ENCODE data around the gene UNKL. TPM values are rescaled to one million over a fixed set of nuclear protein-coding genes. Genes with fewer than 3 reads are reported as not detected.

Gene UNKL
- total RNA-seq, 1 donor from 2014 or later = 31.5 TPM

GRCh38 chr16:1347286-1347855 is 67.1 kb downstream of the UNKL start:
- Mint-ChIP-seq H3K4me3 (ENCODE audit: low read depth) (no peak overlapping the region), H3K27me3 (no peaks in the 10 kb centered on the region), H3K4me1 (ENCODE audit: low read depth) (peaks cover 10% of the 10 kb centered on the region), H3K27ac (no peak overlapping the region), H3K36me3 (ENCODE audit: insufficient read depth) (no peaks in the 10 kb centered on the region), H3K9me3 (ENCODE audit: low read depth) (no peaks in the 10 kb centered on the region)
- no peak for DNase-seq (ENCODE audit: low spot score, unreplicated experiment)
- no peak for TF ChIP-seq CTCF (IDR thresholded peaks at IDR 0.05; ENCODE audit: unreplicated experiment)

- no peak for DNase-seq (ENCODE audit: low spot score, unreplicated experiment)
- Mint-ChIP-seq H3K27ac (no peak overlapping the region), H3K9me3 (ENCODE audit: low read depth) (no peaks in the 10 kb centered on the region), H3K36me3 (ENCODE audit: insufficient read depth) (no peaks in the 10 kb centered on the region), H3K27me3 (no peaks in the 10 kb centered on the region), H3K4me1 (ENCODE audit: low read depth) (peaks cover 7% of the 10 kb centered on the region), H3K4me3 (ENCODE audit: low read depth) (no peak overlapping the region)
- no peak for TF ChIP-seq CTCF (IDR thresholded peaks at IDR 0.05; ENCODE audit: unreplicated experiment)
Measured at GRCh38 chr16:1346422-1347285, 67.8 kb downstream of the UNKL start.

- Mint-ChIP-seq H3K4me3 (ENCODE audit: low read depth) (no peak overlapping the region), H3K27me3 (no peaks in the 10 kb centered on the region), H3K4me1 (ENCODE audit: low read depth) (peaks cover 6% of the 10 kb centered on the region), H3K36me3 (ENCODE audit: insufficient read depth) (no peaks in the 10 kb centered on the region), H3K27ac (no peak overlapping the region), H3K9me3 (ENCODE audit: low read depth) (no peaks in the 10 kb centered on the region)
- no peak for DNase-seq (ENCODE audit: low spot score, unreplicated experiment)
- TF ChIP-seq CTCF (IDR thresholded peaks at IDR 0.05; ENCODE audit: unreplicated experiment) = no peak
Measured at GRCh38 chr16:1345651-1346421, 68.7 kb downstream of the UNKL start.

GRCh38 chr16:1345087-1345486 is 69.4 kb downstream of the UNKL start:
- DNase-seq (ENCODE audit: low spot score, unreplicated experiment) = no peak
- Mint-ChIP-seq H3K4me3 (ENCODE audit: low read depth) (no peak overlapping the region), H3K36me3 (ENCODE audit: insufficient read depth) (no peaks in the 10 kb centered on the region), H3K27me3 (no peaks in the 10 kb centered on the region), H3K4me1 (ENCODE audit: low read depth) (peaks cover 6% of the 10 kb centered on the region), H3K27ac (no peak overlapping the region), H3K9me3 (ENCODE audit: low read depth) (no peaks in the 10 kb centered on the region)
- no peak for TF ChIP-seq CTCF (IDR thresholded peaks at IDR 0.05; ENCODE audit: unreplicated experiment)

GRCh38 chr16:1344499-1344898 is 70.0 kb downstream of the UNKL start:
- no peak overlapping the region for H3K4me3 Mint-ChIP-seq (ENCODE audit: low read depth)
- H3K9me3 Mint-ChIP-seq (ENCODE audit: low read depth) = no peaks in the 10 kb centered on the region
- TF ChIP-seq CTCF (IDR thresholded peaks at IDR 0.05; ENCODE audit: unreplicated experiment) = no peak
- H3K27me3 Mint-ChIP-seq = no peaks in the 10 kb centered on the region
- H3K36me3 Mint-ChIP-seq (ENCODE audit: insufficient read depth) = no peaks in the 10 kb centered on the region
- H3K27ac Mint-ChIP-seq = no peak overlapping the region
- H3K4me1 Mint-ChIP-seq (ENCODE audit: low read depth) = peaks cover 6% of the 10 kb centered on the region
- DNase-seq (ENCODE audit: low spot score, unreplicated experiment) = no peak
